ENCODE data around the gene RASSF1.

DNA sequence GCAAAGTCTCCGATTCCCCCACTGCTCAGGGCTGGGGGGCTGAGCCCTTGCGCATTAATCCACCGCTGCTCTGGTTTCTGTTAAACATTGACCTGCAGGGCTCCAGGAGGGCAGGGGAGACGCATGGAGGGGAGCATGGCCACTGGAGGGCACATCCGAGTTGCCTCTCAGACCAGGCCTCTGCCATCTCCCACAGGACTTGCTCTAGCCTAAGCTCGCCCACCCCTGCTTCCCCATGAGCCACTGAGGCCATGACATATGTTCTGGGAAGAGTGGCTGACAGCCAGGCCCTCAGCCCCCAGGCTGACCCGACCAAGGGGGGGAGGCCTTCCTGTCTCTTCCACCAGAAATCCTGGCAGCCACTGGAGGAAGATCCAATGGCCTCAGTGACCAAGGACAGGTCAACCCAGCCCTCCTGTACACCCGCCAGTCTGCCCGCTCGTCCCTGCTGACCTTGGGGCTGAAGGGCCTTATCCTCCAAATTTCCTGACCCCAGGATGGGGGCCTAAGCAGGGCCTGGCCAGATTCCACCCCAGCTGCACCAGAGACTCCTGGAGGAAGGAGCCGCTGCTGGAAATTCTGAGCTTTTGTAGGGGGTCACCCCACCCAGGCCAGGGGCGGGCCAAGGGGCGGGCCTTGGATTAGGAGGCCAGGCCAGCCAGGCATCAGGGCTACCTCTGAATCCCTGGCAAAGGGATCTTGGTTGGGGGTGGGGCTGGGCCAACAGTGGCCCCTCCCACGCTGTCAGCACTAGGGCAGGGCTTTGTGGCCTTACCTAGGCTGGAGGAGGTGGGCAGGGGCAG is 37.4 kb downstream of the RASSF1 start, which contains the start of gene HYAL1:
- TF ChIP-seq CTCF (IDR thresholded peaks at IDR 0.05) (no peak; the same call in 1 of the 2 replicates), POLR2AphosphoS5 (IDR thresholded peaks at IDR 0.05; ENCODE audit: low read depth, low read length) (no peak), SIN3A (IDR thresholded peaks at IDR 0.05; ENCODE audit: borderline replicate concordance, insufficient read depth, low read depth, low read length) (no peak), TCF7L2 (IDR thresholded peaks at IDR 0.05; ENCODE audit: low read depth, low read length) (no peak)
- TF ChIP-seq, protein P1, sequence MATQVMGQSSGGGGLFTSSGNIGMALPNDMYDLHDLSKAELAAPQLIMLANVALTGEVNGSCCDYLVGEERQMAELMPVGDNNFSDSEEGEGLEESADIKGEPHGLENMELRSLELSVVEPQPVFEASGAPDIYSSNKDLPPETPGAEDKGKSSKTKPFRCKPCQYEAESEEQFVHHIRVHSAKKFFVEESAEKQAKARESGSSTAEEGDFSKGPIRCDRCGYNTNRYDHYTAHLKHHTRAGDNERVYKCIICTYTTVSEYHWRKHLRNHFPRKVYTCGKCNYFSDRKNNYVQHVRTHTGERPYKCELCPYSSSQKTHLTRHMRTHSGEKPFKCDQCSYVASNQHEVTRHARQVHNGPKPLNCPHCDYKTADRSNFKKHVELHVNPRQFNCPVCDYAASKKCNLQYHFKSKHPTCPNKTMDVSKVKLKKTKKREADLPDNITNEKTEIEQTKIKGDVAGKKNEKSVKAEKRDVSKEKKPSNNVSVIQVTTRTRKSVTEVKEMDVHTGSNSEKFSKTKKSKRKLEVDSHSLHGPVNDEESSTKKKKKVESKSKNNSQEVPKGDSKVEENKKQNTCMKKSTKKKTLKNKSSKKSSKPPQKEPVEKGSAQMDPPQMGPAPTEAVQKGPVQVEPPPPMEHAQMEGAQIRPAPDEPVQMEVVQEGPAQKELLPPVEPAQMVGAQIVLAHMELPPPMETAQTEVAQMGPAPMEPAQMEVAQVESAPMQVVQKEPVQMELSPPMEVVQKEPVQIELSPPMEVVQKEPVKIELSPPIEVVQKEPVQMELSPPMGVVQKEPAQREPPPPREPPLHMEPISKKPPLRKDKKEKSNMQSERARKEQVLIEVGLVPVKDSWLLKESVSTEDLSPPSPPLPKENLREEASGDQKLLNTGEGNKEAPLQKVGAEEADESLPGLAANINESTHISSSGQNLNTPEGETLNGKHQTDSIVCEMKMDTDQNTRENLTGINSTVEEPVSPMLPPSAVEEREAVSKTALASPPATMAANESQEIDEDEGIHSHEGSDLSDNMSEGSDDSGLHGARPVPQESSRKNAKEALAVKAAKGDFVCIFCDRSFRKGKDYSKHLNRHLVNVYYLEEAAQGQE (IDR thresholded peaks at IDR 0.05; ENCODE audit: insufficient read depth in 1 of 2, low read depth in 2 of 2, low read length in 1 of 2): no peak

Measured in Panc1 (cell line).